Activated gamma-delta T cell (primary cell): ENCODE results near the gene ARFGEF2.
"Not testable (repeated sequence)": the region's sequence is repeated elsewhere in the genome, so short reads cannot be mapped to it uniquely, and the experiment has no call there.

ENCODE experiments used
- DNase-seq: peaks from one replicate; lab custom pipeline; 2025; lab: John Stamatoyannopoulos, UW

The ARFGEF2 gene

DNA sequence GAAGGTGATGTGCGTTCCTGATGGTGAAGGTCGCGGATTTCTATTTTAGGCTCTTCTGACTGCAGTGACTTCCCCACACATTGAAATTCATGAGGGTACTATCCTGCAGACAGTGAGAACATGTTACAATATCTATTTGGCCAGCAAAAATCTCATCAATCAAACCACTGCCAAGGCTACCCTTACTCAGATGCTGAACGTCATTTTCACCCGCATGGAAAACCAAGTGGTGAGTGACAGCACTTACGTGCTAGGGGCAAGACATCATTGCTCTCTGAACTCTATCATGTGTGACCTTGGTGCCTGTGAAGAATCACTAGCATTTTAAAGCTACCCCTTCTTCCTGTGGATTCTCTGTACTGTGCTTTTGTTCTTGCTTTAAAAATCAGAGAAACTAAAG lies 31.1 kb downstream of the ARFGEF2 start:
- DNase-seq: no peak

DNA sequence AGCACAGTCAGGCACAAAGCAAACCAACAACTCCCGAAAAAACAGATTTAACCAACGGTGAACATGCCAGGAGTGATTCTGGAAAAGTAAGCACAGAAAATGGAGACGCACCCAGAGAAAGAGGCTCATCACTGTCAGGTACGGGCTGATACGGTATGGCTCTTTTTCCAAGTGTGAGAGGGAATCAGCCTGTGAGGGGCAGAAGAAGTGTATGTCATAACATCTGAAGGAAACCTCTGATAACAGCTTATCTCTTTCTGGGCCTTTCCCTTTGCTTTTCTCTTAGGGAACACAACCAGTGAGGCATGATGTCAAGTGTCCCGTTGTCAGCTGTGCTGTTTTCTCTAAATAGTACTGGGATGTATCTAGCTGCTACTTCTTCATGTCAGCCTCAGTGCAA lies 32.1 kb downstream of the ARFGEF2 start:
- no peak for DNase-seq

DNA sequence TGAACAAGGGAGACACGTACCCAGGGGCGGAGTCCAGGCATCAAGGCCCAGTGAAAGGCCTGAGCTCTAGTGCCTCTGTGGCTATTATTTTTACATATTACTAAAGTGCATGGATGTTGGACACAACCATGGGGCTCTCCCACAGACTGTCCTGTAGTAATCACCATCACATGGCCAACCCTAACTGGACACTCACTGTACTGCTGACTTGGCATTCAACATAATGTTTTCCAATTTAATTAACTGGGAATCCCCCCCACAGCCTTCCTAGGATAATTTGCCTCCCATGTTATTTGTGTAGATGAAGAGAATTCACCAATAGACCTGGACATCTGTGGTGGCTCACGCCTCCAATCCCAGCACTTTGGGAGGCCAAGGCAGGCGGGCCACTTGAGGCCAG lies 34.5 kb downstream of the ARFGEF2 start:
- no peak for DNase-seq

DNA sequence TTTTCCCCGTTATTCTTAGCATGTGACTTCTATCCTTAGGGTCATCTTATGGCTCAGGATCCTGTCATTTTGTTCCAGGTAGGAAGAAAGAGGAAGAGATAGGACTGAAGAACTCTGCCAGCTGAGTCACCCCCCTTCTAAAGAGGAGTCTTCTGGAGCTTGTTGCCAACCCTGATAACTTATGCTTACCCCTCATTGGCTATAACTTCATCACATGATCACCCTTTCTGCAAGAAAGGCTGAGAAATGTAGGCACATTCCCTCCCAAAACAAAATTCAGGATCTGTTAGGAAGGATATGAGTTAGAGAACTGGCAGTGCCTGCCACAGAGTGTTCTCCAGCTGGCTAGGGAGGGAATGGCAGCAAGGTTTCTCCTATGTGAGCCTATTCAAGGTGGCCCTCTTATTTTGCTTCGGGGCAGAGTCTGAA lies 35.6 kb downstream of the ARFGEF2 start:
- no peak for DNase-seq

DNA sequence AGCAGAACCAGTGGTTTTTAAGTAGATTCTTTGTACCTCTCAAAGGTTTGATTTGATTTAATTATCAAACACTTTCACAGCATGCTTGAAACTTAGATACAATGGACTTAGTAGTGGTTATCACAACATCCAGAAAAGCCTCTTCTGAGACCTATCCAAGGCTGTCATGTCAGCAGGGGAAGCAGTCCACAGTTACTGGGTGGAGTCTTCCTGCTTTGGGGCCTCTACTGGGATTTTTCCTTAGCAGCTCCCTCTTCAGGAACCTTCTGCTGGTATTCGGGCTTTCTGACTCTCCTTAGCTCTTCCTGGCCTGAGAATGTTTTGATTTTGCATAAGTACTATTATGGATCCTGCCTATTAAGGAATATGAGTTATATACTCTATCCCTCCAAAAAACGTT lies 36.0 kb downstream of the ARFGEF2 start:
- DNase-seq: no peak

DNA sequence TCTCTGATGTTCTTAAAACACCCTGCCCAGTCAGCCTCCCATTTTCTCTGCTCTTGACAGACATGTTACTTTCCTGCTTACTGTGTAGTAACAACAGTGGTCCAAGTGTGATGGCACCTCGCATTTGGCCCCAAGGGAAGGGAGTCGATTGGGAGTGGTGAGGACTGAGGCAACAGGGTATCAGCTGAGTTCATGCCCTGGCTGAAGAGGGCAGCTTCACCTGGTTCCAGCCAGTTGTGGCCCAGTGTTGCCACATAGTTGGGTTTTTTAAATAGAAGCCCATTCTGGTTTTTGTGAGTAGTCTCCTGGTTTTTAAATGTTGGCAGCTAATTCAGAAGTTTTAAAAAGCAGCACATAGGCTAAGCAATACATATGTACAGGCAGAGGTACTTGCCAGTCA lies 37.2 kb downstream of the ARFGEF2 start:
- DNase-seq: no peak

DNA sequence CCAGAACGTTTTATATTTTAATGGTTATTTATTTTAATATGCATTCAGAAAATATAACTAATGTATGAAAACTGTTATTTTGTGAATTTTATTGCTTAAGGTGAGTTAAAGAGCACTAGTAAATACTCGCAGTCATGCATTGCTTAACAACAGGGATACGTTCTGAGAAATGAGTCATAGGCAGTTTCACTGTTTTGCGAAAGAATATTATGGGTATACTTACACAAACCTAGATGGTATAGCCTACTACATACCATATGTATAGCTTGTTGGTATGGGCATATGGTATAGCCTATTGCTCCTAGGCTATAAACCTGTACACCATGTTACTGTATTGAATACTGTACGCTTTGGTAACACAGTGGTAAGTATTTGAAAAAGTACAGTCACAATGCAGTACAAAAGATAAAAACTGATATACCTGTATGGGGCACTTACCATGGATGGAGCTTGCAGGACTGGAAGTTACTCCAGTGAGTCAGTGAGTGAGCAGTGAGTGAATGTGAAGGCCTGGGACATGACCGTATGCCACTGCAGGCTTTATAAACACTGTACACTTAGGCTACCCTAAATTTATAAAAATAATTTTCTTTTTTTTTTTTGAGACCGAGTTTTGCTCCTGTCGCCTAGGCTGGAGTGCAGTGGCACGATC lies 38.5 kb downstream of the ARFGEF2 start:
- no peak for DNase-seq

DNA sequence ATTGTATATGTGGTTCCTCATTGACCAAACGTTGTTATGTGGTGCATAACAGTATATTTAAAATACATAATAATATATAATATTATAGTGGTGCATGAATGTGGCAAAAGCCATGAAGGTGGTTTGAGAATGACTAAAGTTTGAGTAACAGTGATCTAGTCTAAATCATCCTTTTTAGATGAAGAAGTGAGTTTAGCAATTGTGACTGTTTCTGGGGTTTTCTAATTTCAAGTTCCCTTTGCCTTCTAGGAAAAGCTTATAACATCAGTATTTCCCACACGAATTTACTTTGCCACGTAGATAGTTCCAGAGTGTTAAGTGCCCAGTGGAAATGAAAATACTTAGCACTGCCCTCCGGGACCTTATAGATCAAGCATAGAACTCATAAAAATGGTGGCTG lies 40.9 kb downstream of the ARFGEF2 start:
- no peak for DNase-seq

DNA sequence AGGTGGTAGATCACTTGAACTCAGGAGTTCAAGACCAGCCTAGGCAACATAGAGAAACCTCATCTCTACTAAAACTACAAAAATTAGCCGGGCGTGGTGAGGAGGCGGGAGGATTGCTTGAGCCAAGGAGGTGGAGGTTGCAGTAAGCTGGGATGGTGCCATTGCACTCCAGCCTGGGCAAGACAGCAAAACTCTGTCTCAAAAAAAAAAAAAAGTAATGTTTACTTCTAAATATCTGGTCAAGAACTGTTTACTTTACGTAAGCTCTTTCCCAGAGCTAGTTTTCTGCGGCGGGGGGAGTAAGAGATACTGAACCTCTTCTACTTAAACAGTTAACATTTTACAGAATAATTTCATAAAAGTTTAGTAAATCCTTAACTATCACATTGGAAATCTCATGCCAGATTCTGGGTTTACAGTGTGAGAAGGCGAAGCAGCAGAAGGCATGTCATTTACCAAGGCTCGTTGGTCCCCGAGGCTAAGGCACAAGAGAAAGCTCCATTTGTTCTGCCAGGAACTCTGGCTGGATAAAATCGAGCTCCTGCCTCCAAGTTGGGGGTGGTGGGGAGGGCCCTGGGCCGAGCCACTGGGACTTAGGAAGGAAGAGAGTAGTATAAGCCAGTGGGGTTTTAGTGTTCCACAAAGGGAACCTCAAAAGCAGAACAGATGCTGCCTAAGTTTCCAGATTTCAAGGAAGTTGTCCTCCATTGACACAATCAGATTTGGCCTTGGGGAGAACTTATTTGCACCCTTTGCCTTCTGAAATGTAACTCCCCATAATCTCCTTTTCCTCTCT lies 41.7 kb downstream of the ARFGEF2 start:
- no peak for DNase-seq

DNA sequence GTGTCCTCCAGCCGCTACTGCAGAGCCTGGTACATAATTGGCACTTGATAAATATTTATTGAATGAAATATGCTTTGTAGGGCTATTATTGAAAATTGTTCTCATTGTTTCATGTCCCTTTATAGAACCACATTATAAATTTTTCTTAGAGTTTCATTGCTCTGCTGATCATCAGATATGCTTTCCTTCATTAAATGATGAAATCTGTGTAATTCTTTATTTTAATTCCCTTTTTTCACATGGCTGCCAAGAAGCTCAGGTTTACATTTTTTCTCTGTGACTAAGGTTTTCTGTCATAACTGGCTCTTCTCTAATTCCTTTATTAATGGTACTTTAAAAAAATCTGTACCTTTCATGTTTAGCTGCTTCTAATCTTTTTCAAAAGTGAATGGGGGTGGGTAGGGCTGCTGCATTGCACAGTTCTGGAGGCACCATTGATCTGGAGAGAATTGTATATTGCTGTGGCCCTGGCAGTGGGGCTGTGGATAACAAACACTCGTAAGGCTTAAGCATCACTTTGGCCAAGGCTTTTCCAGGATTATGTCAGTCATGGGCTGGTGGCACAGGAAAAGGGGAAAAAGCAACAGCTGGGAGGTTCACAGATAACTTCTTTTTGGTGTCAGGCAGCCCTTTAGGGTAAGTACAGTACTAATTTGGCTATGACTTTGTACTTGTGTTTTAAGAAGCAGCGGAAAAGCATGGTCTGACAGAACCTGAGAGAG lies 43.8 kb downstream of the ARFGEF2 start:
- no peak for DNase-seq

DNA sequence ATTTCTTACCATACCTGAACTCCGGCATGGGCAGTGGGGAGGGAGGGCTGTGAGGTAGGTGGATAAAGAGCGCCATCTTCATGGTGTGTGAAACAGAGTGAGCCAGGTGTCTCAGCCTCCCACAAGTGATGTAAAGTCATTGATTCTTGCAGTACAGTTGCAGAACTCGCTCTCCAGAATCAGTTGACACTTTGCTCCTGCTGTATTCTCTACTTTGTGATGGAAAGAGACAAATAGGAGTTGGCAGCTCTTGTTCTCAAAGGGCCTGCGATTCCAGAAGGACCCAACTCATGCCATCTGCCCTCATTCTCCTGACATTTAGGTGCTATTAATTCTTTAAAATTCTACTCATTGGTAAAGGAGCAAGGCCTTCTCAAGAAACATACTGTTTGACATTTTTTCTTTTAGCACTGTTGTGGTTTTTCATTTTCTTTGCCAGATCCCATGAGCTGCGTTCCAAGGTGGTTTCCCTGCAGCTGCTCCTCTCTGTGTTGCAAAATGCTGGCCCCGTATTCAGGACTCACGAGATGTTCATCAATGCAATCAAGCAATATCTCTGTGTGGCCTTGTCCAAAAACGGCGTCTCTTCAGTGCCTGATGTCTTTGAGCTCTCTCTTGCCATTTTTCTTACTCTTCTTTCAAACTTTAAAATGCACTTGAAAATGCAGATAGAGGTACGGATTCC lies 49.3 kb downstream of the ARFGEF2 start:
- DNase-seq: no peak

DNA sequence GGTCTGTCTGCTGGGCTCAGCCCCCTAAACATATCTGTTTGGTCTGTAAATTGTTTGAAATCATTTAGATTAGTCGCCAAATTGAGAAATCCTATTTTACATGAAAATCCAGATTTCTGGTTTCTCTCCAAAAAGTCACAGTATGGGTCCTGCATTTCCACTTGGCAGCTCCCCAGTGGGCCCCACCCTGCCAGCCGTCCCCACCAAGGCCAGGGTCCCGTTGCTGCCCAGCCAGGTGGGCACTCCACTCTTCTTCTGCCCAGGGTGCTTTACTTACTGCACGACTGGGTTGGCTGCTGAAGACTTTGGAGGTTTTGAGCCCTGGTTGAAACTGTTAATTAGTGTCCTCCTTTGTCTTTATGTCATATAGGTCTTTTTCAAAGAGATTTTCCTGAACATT lies 50.4 kb downstream of the ARFGEF2 start:
- DNase-seq: no peak

DNA sequence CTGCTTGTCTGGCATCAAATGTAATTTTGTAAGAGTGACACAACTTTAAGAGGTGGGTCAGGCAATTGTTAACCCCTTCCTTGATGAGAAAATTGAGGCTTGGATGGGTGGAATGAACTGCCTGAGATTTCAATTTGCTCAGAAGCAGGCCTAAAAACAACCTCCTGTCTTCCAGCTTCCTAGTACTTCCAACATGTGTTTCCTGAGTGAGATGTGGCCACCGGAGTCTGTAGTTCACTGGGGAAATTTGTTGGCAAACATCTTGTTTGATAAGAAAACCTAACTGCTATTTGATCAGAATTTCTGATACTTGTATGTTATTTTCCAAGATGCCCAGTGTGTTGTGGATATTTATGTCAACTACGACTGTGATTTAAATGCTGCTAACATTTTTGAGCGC lies 51.3 kb downstream of the ARFGEF2 start:
- no peak for DNase-seq

DNA sequence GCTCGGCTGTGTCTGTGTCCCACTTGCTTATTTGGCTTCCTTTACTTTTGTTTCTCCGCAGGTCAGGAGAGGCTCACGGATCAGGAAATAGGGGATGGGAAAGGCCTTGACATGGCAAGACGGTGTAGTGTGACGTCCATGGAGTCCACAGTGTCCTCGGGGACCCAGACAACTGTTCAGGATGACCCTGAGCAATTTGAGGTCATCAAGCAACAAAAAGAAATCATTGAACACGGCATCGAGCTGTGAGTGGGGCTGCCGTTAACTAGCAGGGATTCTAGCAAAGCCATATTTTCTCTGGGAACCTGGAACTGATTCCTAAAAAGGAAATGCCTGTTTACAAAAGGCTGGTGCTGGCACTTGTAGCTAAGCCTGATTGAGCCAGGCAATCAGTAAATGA lies 54.4 kb downstream of the ARFGEF2 start:
- DNase-seq: no peak

DNA sequence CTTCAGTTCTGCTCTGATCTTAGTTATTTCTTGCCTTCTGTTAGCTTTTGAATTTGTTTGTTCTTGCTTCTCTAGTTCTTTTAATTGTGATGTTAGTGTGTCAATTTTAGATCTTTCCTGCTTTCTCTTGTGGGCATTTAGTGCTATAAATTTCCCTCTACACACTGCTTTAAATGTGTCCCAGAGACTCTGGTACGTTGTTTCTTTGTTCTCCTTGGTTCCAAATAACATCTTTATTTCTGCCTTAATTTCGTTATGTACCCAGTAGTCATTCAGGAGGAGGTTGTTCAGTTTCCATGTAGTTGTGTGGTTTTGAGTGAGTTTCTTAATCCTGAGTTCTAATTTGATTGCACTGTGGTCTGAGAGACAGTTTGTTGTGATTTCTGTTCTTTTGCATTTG lies 58.5 kb downstream of the ARFGEF2 start:
- DNase-seq: not testable (repeated sequence)

DNA sequence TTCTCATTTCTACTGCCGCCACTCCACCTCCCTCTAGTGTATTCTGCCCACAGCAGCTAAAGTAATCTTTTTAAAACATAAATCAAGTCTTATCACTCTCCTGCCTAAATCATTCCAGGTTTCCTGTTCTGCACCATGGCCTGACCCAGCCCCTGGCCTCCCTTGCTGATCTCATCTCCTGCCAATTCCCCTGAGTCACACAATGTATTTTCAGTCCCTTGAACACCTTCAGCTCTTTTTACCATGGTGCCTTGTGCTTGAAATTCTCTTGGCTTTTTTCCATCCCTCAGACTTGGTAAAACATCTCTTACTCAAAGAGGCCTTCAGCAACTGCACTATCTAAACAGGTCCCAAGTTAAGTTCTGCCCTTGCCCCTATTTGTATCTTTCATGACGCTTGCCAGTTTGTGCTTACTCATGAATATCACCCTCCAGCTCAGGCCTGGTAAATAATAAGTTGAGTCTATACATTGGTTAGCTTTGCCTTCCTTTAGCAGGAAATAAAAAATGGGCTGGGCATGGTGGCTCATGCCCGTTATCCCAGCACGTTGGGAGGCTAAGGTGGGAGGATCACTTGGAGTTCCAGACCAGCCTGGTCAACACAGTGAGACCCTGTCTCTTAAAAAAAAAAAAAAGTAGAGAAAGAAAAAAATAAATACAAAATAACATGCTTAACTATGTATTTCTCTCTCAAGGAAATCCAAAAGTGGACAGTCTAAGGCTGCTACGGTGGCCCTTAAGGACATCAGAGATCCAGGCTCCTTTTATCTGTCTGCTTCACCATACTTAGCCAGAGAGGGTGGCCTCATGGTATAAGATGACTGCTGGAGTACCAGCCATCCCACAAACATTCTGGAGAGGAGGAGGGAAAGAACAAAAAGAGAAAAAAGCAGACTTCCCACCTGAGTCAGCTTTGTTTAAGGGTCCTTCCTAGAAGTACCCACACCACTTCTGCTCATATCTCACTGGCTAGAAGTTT lies 62.2 kb downstream of the ARFGEF2 start:
- no peak for DNase-seq

DNA sequence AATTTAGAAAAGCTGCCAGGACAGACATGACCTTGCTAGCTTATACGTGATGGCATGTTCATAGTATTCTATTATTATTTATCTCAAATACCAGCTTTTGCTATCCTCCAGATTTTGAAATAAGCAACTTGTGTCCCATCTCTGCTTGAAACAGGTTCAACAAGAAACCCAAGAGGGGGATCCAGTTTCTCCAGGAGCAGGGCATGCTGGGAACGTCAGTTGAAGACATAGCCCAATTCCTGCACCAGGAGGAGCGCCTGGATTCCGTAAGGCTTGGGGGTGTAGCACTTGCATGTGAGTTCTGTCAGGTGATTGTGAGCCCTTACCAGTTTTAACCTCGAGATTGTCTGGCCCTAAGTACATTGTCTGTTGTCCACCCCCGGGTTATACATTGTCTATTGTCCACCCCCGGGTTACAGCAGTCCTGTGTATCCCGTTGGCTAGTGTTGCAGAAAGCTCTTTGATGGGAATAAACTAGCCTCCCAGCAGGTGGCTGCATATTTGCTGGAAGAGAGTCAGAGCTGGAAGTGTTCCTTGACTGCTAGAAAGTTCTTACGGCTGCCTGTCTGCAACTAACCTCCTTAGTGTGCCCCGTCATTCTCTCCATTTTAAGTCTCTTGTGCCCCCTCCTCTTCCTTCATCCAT lies 63.2 kb downstream of the ARFGEF2 start:
- DNase-seq: no peak

DNA sequence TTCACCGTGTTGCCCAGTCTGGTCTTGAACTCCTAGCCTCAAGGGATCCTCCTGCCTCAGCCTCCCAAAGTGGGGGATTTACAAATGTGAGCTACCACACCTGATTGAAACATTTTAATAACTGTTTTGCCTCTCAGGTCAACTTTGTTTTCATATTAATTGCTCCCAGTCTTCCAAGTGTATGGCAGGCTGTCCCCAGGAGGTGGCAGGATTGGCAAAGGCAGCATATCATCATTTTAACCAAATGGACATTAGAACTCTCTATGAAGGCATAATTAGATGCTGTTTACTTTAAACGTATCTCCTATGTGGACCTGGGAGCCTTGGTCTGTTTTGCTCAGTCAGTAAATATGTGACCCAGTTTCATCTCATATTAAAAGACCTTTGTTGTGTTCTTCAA lies 65.4 kb downstream of the ARFGEF2 start:
- DNase-seq: no peak

DNA sequence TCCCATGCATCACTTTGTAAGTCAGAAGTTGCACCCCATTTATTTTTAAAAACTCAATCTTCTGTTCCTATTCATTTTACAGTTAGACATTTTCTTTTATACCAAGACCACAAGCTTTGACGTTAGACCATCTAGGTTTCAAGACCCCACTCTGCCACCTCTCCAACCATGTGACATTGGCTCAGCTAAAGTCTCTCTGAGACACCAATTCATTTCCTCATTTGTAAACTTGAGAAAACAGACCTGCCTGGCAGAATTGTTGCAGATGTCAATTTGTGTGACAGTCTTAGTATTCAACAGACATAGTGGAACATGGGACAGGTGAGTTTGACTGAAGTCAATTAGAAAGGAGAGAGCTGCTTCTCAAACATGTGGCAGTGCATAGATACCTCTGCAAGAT lies 69.0 kb downstream of the ARFGEF2 start:
- DNase-seq: no peak

DNA sequence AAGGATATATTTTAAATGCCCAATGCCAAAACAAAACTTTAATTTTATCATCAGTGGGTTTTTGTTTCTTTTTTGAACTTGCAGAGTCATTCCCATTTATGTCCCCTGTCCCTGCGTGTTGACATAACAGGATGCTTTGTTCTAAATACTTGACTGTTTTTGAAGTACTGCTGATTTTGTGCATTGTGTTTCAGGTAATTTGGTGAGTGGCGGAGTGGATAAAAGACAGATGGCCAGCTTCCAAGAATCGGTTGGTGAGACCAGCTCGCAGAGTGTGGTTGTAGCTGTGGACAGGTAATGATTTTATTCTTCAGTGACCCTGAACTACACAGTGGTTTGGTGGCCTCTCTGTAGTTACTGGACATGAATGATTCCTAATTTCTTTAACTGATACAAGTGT lies 74.1 kb downstream of the ARFGEF2 start:
- DNase-seq: no peak
